K562 (cell line): ENCODE data around the gene OMP. TPM values are rescaled to one million over a fixed set of nuclear protein-coding genes. Genes with fewer than 3 reads are reported as not detected.

Experiments used
- CBX3 ChIP-seq, 2 experiments: IDR thresholded peaks; 1 replicate in 1 of 2; 2 replicates in 1 of 2; pipeline ENCODE4 v1.6.1; 2012; ENCODE audit warnings: inconsistent platforms in 2 of 2, low read length in 2 of 2, borderline replicate concordance in 1 of 2, control low read depth in 1 of 2
- DIDO1 ChIP-seq: fragments of 450-650 bp; IDR thresholded peaks from 2 replicates; pipeline ENCODE4 v1.6.1; 2016; ENCODE audit warnings: low read depth, missing biosample characterization, missing genetic modification characterization
- E2F3 ChIP-seq: fragments of 250-450 bp; sonication (Bioruptor Pico); IDR thresholded peaks from 2 replicates; pipeline ENCODE4 v1.4.0; 2020; ENCODE audit warnings: mild to moderate bottlenecking
- FOXP1 ChIP-seq: sonication (generic); formaldehyde crosslinking; IDR thresholded peaks from 2 replicates; pipeline ENCODE4 v1.8.0; 2022; ENCODE audit warnings: mild to moderate bottlenecking, missing genetic modification reagents
- HIVEP1 ChIP-seq: fragments of 250-450 bp; sonication (Bioruptor Pico); IDR thresholded peaks from 2 replicates; pipeline ENCODE4 v1.4.0; 2020; ENCODE audit warnings: mild to moderate bottlenecking
- KAT7 ChIP-seq: sonication (generic); formaldehyde crosslinking; IDR thresholded peaks from 2 replicates; pipeline ENCODE4 v1.8.0; 2022; ENCODE audit warnings: missing genetic modification reagents, mild to moderate bottlenecking, borderline replicate concordance
- KLF13 ChIP-seq: fragments of 450-650 bp; IDR thresholded peaks from 2 replicates; pipeline ENCODE4 v1.6.1; 2016; ENCODE audit warnings: missing genetic modification characterization, low read depth, mild to moderate bottlenecking, missing compliant biosample characterization, moderate library complexity, borderline replicate concordance
- MXI1 ChIP-seq: IDR thresholded peaks from 2 replicates; pipeline ENCODE4 v1.6.1; 2011; ENCODE audit warnings: low read depth, mild to moderate bottlenecking, improper control_type of control experiment, low read length
- NCOA1 ChIP-seq: fragments of 450-650 bp; IDR thresholded peaks from 2 replicates; pipeline ENCODE4 v1.6.1; 2016; ENCODE audit warnings: low read depth
- OTX1 ChIP-seq: fragments of 450-650 bp; formaldehyde crosslinking; IDR thresholded peaks from 2 replicates; pipeline ENCODE4 v1.4.0; 2022; ENCODE audit warnings: mild to moderate bottlenecking
- POLR2A ChIP-seq: fragments of 450-650 bp; conservative IDR thresholded peaks from 2 replicates; pipeline ENCODE4 v1.6.1; 2016
- PTTG1 ChIP-seq: fragments of 450-650 bp; IDR thresholded peaks from 2 replicates; pipeline ENCODE4 v1.6.1; 2016; ENCODE audit warnings: low read depth, mild to moderate bottlenecking, missing genetic modification characterization, missing compliant biosample characterization
- SMAD4 ChIP-seq: fragments of 250-450 bp; sonication (Bioruptor Pico); conservative IDR thresholded peaks from 2 replicates; pipeline ENCODE4 v1.8.0; 2021; ENCODE audit warnings: inconsistent platforms, mild to moderate bottlenecking, moderate library complexity
- SRSF3 ChIP-seq: fragments of 200-400 bp; formaldehyde crosslinking; IDR thresholded peaks from 2 replicates; pipeline ENCODE4 v1.6.1; 2016; ENCODE audit warnings: mild to moderate bottlenecking, low read length, moderate library complexity; ENCODE audit not compliant: insufficient read depth
- ZBTB17 ChIP-seq: fragments of 450-650 bp; formaldehyde crosslinking; IDR thresholded peaks from 2 replicates; pipeline ENCODE4 v1.4.0; 2020; ENCODE audit warnings: mild to moderate bottlenecking
- ZNF12 ChIP-seq: sonication (generic); formaldehyde crosslinking; IDR thresholded peaks from 2 replicates; pipeline ENCODE4 v1.4.0; 2020; ENCODE audit warnings: mild to moderate bottlenecking, missing genetic modification reagents
- ZNF766 ChIP-seq: fragments of 200-800 bp; sonication (Bioruptor generic); conservative IDR thresholded peaks from 2 replicates; pipeline ENCODE4 v1.6.1; 2016; ENCODE audit warnings: missing genetic modification characterization, missing compliant biosample characterization
- ZNF77 ChIP-seq: fragments of 250-450 bp; sonication (Bioruptor Pico); IDR thresholded peaks from 2 replicates; pipeline ENCODE4 v1.5.0; 2020
- ZNF79 ChIP-seq: fragments of 250-450 bp; sonication (Bioruptor Pico); IDR thresholded peaks from 2 replicates; pipeline ENCODE4 v1.4.0; 2020; ENCODE audit warnings: low read depth, mild to moderate bottlenecking, moderate library complexity
- ZSCAN32 ChIP-seq: fragments of 450-650 bp; formaldehyde crosslinking; IDR thresholded peaks from 2 replicates; pipeline ENCODE4 v1.4.0; 2020; ENCODE audit warnings: mild to moderate bottlenecking, moderate library complexity
- polyA plus RNA-seq, 8 experiments: library from polyadenylated mRNA; depleted of rRNA in 4 of 8; stranded (reverse) in 5 of 8; unstranded in 3 of 8; fragments of >200 nt; fragmentation: Nextera tagmentation in 2 of 8; fragmentation: Illumina TruSeq in 1 of 8; extraction: Ambion mirVana in 2 of 8; extraction: Trizol in 1 of 8; gene quantifications; 2 replicates each; pipeline versions ENCODE4 v1.2.1 to v1.2.3, GENCODE V29; 2011 to 2014; ENCODE audit warnings: inconsistent platforms in 1 of 8, missing spikeins in 1 of 8
- total RNA-seq, 7 experiments: library from RNA; depleted of rRNA in 6 of 7; stranded (reverse); fragments of >200 nt in 6 of 7; fragmentation: Illumina TruSeq in 2 of 7; extraction: Trizol in 2 of 7; gene quantifications; 2 replicates each; pipeline versions ENCODE4 v1.2.1 to v1.2.3, GENCODE V29; 2011 to 2021; ENCODE audit warnings: low replicate concordance in 1 of 7
- TF ChIP-seq, protein P1 (sequence below): fragments of 450-650 bp; conservative IDR thresholded peaks from 2 replicates; pipeline ENCODE4 v1.6.1; 2016; ENCODE audit warnings: missing genetic modification characterization, low read depth, mild to moderate bottlenecking, missing compliant biosample characterization, moderate library complexity
- TF ChIP-seq, protein P2 (sequence below), 2 experiments: fragments of 450-650 bp; IDR thresholded peaks; 2 replicates each; pipeline ENCODE4 v1.6.1; 2018; ENCODE audit warnings: mild to moderate bottlenecking in 2 of 2, low read depth in 1 of 2; ENCODE audit not compliant: partially characterized antibody in 2 of 2
- TF ChIP-seq, protein P3 (sequence below), 3 experiments: fragments of 200-800 bp in 1 of 3; sonication (Bioruptor generic) in 1 of 3; sonication (generic) in 1 of 3; formaldehyde crosslinking in 1 of 3; IDR thresholded peaks; 2 replicates each; pipeline versions ENCODE4 v1.6.1 to v1.8.0; 2016 to 2022; ENCODE audit warnings: mild to moderate bottlenecking in 2 of 3, missing compliant biosample characterization in 2 of 3, missing genetic modification characterization in 2 of 3, missing genetic modification reagents in 1 of 3

Gene OMP
- total and polyA plus RNA-seq, 9 of the 15 experiments (the other 6 are each of a cell fraction or from before 2014, with no cell fraction given), result not detected

DNA sequence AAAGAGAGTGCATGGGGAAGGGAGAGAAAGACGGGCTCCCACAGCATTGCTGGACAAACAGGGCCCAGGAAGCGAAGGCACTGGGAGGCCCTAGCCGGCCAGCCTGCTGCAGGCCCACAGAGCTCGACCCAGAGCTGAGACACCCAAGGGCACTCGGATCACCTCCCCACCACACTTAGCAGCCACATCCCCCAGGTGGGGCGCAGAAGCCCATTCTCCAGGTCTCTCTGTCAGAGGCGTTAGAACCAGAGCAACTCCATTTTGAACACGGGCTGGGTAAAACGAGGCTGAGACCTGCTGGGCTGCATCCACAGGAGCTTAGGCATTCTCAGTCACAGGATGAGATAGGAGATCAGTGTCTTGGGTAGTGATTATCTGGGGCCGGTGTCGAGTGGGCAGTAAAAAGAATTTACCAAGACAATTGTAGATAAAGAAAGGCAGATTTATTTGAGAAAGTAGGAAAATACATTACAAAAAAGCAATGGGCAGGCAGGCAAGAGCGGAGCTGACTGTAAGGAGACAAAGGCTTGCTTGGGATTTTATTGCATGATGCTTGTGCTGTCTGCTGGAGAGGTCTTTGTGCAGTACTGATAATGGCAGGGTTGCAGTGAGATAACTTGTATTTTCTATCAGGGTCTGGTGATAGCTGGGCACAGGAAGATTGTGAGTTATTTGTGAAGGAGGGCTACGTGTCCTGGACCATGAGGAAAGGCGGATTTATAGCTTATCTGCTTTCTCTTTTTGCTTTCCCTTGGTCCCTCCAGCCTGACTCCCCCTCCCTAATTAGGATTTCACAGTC lies 49.2 kb upstream of the OMP start (continued):
- TF ChIP-seq, protein P1, sequence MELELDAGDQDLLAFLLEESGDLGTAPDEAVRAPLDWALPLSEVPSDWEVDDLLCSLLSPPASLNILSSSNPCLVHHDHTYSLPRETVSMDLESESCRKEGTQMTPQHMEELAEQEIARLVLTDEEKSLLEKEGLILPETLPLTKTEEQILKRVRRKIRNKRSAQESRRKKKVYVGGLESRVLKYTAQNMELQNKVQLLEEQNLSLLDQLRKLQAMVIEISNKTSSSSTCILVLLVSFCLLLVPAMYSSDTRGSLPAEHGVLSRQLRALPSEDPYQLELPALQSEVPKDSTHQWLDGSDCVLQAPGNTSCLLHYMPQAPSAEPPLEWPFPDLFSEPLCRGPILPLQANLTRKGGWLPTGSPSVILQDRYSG, result peak; percentile 94
- TF ChIP-seq SRSF3, result no peak
- no peak for TF ChIP-seq FOXP1 (CRISPR knock-in tag)
- peak; percentile 76 for TF ChIP-seq E2F3 (CRISPR knock-in tag)
- TF ChIP-seq POLR2A, result no peak
- TF ChIP-seq KAT7 (CRISPR knock-in tag), result no peak
- TF ChIP-seq NCOA1, result no peak
- TF ChIP-seq HIVEP1 (CRISPR knock-in tag), result peak; percentile 82
- TF ChIP-seq OTX1, result peak; percentile 64; the same call in 1 of the 2 replicates
- TF ChIP-seq MXI1, result no peak
- no peak for TF ChIP-seq ZNF12 (CRISPR knock-in tag)
- peak; percentile 92 for TF ChIP-seq ZBTB17 (CRISPR knock-in tag)
- TF ChIP-seq KLF13 (tag), result peak; percentile 67; the same call in 1 of the 2 replicates
- peak; percentile 85 for TF ChIP-seq PTTG1 (tag)
- no peak for TF ChIP-seq ZNF77 (CRISPR knock-in tag)
- no peak for TF ChIP-seq DIDO1 (tag)
- no peak for TF ChIP-seq CBX3 (IDR thresholded peaks at IDR 0.05; ENCODE audit: borderline replicate concordance in 1 of 2, low read length in 2 of 2)
- 0 out of 2 replicates have a peak, but pooled peaks have one; percentile 64 for TF ChIP-seq SMAD4 (CRISPR knock-in tag)
- peak; percentile 71; the same call in 1 of the 2 replicates for TF ChIP-seq ZNF79 (CRISPR knock-in tag)
- TF ChIP-seq ZNF766 (CRISPR knock-in tag), result peak; percentile 69
- TF ChIP-seq, protein P2, sequence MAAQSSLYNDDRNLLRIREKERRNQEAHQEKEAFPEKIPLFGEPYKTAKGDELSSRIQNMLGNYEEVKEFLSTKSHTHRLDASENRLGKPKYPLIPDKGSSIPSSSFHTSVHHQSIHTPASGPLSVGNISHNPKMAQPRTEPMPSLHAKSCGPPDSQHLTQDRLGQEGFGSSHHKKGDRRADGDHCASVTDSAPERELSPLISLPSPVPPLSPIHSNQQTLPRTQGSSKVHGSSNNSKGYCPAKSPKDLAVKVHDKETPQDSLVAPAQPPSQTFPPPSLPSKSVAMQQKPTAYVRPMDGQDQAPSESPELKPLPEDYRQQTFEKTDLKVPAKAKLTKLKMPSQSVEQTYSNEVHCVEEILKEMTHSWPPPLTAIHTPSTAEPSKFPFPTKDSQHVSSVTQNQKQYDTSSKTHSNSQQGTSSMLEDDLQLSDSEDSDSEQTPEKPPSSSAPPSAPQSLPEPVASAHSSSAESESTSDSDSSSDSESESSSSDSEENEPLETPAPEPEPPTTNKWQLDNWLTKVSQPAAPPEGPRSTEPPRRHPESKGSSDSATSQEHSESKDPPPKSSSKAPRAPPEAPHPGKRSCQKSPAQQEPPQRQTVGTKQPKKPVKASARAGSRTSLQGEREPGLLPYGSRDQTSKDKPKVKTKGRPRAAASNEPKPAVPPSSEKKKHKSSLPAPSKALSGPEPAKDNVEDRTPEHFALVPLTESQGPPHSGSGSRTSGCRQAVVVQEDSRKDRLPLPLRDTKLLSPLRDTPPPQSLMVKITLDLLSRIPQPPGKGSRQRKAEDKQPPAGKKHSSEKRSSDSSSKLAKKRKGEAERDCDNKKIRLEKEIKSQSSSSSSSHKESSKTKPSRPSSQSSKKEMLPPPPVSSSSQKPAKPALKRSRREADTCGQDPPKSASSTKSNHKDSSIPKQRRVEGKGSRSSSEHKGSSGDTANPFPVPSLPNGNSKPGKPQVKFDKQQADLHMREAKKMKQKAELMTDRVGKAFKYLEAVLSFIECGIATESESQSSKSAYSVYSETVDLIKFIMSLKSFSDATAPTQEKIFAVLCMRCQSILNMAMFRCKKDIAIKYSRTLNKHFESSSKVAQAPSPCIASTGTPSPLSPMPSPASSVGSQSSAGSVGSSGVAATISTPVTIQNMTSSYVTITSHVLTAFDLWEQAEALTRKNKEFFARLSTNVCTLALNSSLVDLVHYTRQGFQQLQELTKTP (IDR thresholded peaks at IDR 0.05; ENCODE audit: low read depth in 1 of 2, partially characterized antibody in 2 of 2), result no peak
- TF ChIP-seq, protein P3, sequence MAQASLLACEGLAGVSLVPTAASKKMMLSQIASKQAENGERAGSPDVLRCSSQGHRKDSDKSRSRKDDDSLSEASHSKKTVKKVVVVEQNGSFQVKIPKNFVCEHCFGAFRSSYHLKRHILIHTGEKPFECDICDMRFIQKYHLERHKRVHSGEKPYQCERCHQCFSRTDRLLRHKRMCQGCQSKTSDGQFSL (CRISPR knock-in tag; IDR thresholded peaks at IDR 0.05), result no peak
- TF ChIP-seq, protein P3 (tag; IDR thresholded peaks at IDR 0.05), result 0 out of 4 replicates have a peak, but pooled peaks of 1 of the 2 experiments have one; percentile 52
- 0 out of 2 replicates have a peak, but pooled peaks have one; percentile 53 for TF ChIP-seq ZSCAN32 (CRISPR knock-in tag)
